ENCODE data around the gene TMEM198.
A peak's percentile ranks its signal among the peaks of the same experiment; 100 is the strongest.

The TMEM198 gene

DNA sequence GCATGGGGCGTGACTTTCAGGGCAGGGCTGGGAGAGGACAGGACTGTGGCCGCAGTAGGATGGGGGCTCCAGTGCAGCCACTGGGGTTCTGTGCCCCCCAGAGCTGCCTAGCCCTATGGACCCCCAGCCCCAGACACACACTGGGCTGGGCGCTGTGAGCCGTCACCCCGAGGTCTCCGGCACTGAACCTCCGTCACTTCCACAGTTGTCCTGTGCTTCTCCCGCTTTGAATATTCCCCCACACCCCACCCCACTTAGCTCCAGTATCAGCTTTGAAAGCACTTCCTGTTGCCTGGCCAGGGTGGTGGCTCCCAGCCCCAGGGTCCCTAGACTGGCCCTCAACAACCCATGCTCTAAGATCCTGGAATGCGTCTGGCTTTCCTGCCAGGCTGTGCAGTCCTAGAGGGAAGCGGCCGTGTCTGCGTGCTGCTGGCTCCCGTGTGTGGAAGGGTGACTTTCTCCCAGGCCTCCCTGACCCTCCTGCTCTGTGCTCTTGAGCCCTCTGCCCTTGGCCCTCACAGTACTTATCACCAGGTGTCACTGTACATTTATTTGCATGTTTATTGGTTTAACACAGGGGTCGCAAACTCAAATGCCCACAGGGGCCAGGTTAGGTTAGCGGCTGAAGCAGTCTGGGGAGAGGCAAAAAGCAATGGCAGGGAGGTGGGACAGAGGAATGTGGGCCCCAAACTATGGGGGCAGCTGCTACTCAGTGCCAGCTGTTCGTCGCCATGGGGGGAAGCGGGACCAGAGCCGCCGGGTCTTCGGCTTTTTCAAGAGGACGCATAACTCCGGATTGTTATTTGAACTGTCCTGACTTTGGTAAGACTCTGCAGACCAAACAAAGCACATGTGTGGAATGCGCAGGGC, 17.6 kb downstream of the TMEM198 start:
- no peak for DNase-seq (ENCODE audit: low read depth, low spot score)

DNA sequence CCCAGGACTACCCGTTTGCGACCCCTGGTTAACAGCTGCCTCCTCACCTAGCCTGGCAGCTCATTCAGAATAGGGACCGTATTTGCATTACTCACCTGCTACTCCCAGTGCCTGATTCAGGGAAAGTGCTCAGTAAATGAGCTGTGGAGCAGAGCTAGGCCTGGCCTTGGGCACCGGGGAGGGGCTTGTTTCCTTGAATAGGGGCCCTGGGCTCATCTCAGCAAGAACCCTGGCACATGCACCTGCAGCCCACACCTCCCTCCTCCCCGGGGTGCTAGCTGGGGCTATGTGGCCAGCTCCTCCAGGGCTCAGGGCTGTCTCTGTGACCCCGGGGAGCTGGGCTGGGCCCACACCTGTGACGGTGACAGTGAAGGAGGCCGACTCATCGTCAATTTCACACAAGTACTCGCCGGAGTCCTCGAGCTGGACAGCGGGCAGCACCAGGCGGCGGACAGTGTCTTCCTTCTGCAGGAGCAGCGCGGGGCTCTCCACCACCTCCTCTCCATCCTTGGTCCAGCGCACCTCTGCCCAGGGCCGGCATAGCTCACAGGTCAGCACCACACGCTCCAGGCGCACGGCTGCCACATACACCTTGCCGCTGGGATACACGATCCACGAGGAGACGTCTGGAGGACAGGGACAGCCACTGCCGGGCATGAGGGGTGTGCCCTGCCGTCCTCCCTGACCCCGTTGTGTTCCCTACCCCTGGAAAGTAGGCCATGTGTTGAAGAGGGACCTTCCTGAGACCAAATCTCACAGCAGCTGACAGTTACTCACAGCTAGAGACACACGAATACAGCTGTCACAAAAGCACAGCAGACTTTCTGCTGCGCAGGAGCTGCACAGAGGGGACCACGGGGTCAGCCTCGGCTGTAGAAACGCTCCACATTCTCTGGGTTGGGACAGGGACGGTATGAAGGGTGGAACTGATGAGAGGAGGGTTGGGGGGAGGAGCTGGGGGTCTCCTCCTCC, 18.5 kb downstream of the TMEM198 start:
- no peak for DNase-seq (ENCODE audit: low read depth, low spot score)

- no peak for DNase-seq (ENCODE audit: low read depth, low spot score)
These were observed 19.6 kb downstream of the TMEM198 start for GRCh38 chr2:219563271-219563928.

GRCh38 chr2:219565130-219566080, 21.6 kb downstream of the TMEM198 start:
- peak; percentile 84 for DNase-seq (ENCODE audit: low read depth, low spot score)

DNA sequence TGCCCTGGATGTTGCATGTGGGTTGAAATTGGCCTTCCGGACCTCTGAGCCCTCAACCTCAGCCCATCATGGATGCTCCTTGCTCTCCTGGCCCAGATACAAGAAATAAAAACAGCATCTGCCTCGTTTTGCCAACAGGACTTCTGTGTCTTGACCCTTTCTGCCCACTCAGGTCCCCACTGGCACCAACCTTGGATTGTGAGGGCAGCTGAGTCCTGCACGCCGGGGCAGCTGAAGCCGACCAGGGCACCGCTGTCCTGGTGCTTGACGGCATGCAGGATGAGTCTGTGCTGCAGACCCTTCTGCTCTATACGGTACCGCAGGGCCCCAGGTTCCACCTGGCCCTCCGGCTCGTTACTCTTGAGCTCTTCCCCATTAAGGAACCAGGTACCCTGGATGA, 22.8 kb downstream of the TMEM198 start:
- no peak for DNase-seq (ENCODE audit: low read depth, low spot score)

- no peak for DNase-seq (ENCODE audit: low read depth, low spot score)
These were observed 23.3 kb downstream of the TMEM198 start for GRCh38 chr2:219567131-219567530.

DNA sequence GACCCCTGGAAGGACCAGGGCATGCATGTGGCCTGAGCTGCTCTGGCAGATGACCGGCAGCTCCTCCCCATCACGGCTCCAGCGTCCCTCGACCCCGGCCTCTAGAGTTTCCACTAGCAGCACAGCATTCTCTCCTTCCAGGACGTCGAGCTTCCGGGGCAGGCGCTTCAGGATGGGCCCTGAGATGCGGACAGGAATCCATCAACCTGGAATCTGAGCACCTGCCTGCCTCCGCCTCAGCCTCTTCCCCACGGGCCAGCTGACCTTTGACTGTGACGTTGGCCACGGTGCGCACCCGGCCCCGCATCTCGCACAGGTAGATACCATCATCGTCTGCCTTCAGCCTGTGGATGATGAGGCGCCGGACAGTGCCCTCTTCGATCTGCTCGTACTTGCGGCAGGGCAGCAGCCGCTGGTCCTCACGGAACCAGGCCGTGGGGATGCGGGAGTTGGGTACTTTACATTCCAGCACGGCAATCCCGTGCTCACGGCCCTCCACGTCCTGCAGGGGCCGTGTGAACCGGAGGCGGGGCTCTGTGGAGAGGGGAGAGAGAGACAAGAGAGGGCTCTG, 24.0 kb downstream of the TMEM198 start:
- no peak for DNase-seq (ENCODE audit: low read depth, low spot score)

DNA sequence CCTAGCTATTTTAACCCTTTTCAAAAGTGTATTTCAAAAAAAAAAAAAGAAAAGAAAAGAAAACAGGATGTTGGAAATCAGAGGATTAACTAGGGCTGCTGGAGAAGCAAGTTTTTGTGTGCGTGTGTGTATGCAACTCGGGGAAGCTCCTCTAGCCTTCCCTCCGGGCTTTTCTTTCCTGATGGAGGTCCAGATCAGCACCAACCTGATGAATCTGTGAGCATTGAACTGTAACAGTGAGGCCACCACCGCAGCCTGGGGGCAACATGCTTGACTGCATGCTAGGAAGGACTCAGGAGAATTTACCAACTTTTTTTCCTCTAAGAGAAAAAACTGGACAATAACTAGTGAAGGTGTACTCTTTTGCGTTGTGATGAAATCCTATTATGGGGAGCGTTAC, 25.2 kb downstream of the TMEM198 start:
- DNase-seq (ENCODE audit: low read depth, low spot score), result no peak

GRCh38 chr2:219569635-219570034, 25.8 kb downstream of the TMEM198 start:
- no peak for DNase-seq (ENCODE audit: low read depth, low spot score)

GRCh38 chr2:219570194-219570923, 26.5 kb downstream of the TMEM198 start:
- no peak for DNase-seq (ENCODE audit: low read depth, low spot score)

DNA sequence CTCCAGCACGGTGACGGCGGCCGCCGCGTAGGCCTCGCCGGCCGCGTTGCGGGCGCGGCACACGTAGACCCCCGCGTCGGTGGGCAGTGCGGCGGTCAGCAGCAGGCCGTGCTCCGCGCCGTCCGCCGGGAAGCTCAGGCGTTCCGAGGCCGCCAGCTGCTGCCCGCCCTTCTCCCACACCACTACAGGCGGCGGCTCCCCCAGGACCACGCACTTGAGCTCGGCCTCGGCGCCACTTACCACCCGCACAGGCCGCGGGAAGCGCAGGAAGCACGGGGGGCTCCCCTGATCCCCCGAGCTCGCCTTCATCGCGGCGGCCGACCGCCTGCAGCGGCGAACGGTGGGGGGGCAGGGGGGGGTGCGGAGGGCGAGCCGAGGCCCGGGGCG, 27.1 kb downstream of the TMEM198 start:
- DNase-seq (ENCODE audit: low read depth, low spot score), result no peak

- DNase-seq (ENCODE audit: low read depth, low spot score), result no peak
These were observed 27.7 kb downstream of the TMEM198 start, which contains the start of gene OBSL1 for GRCh38 chr2:219571311-219572236. Gene OBSL1, minus strand, starts transcription at chr2:219571539. Its CDS starts 307 bp downstream, at chr2:219571232.

- DNase-seq (ENCODE audit: low read depth, low spot score), result no peak
These were observed 28.6 kb downstream of the TMEM198 start, which contains the start of gene INHA for GRCh38 chr2:219572237-219573001. Gene INHA, plus strand, starts transcription at chr2:219572310. Its CDS starts 65 bp downstream, at chr2:219572375.

- no peak for DNase-seq (ENCODE audit: low read depth, low spot score)
These were observed 29.3 kb downstream of the TMEM198 start for GRCh38 chr2:219573166-219573565.

DNA sequence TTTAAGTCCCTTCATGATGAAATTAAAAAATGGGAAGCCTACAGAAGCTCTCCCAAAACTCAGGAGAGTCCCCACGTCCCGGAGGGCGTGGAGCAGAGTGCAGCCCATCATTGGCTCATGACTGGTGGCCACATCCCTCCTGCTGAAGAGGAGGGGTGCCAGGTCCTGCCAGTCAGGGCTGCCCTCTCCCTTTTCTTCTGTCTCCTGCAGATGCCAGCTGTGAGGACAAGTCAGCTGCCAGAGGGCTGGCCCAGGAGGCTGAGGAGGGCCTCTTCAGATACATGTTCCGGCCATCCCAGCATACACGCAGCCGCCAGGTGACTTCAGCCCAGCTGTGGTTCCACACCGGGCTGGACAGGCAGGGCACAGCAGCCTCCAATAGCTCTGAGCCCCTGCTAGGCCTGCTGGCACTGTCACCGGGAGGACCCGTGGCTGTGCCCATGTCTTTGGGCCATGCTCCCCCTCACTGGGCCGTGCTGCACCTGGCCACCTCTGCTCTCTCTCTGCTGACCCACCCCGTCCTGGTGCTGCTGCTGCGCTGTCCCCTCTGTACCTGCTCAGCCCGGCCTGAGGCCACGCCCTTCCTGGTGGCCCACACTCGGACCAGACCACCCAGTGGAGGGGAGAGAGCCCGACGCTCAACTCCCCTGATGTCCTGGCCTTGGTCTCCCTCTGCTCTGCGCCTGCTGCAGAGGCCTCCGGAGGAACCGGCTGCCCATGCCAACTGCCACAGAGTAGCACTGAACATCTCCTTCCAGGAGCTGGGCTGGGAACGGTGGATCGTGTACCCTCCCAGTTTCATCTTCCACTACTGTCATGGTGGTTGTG, 30.9 kb downstream of the TMEM198 start:
- DNase-seq (ENCODE audit: low read depth, low spot score), result no peak

GRCh38 chr2:219575566-219576504, 32.0 kb downstream of the TMEM198 start:
- no peak for DNase-seq (ENCODE audit: low read depth, low spot score)
